GM19025 (cell line): ENCODE measurements around the gene TNNC2.
"Not testable (repeated sequence)": the region's sequence is repeated elsewhere in the genome, so short reads cannot be mapped to it uniquely, and the experiment has no call there.

Source experiments
- ATAC-seq: cut with Tn5 transposase; IDR thresholded peaks from one replicate; pipeline ENCODE4 v1.9.1; 2021; ENCODE audit warnings: mild to moderate bottlenecking, low read depth, moderate library complexity; ENCODE audit not compliant: unreplicated experiment

TNNC2 gene

GRCh38 chr20:45827030-45827652, at the start of gene TNNC2:
Gene TNNC2, minus strand, starts transcription at chr20:45827312. Its CDS starts 64 bp downstream, at chr20:45827248.
- ATAC-seq, result no peak

- ATAC-seq, result no peak
These were observed 47.5 kb upstream of the TNNC2 start for GRCh38 chr20:45874576-45874975.

- not testable (repeated sequence) for ATAC-seq
These were observed 47.0 kb upstream of the TNNC2 start for GRCh38 chr20:45874104-45874481.

DNA sequence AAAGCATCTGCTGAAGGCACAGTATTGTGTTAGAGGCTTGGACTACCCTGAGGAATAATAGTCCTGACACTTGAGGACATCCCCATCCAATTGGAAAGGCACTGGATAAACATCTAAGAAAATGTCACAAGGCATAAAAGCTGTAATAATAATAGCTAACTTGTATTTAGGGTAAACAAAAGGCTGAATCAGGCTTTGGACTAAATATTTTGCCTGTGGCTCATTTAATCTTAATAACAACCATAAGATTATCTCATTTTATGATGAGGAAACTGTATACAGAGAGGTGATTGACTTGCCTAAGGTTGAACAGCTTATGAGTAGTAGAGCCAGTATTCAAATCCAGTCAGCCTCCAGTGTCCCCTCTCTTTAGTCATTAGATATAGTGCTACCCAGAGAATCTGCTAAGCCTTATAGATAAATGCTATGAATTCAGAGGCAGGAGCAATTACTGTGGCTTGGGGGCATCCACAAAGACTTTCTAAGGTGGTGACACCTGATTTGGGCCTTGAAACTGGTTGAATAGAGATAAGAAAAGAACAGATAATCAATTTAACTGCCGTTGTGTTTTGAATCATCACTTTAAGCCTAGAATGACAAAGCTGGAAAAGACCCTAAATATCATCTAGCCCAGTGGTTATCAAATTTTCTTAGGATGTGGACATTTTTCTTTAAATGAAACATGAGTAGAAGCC, 46.4 kb upstream of the TNNC2 start:
- no peak for ATAC-seq

DNA sequence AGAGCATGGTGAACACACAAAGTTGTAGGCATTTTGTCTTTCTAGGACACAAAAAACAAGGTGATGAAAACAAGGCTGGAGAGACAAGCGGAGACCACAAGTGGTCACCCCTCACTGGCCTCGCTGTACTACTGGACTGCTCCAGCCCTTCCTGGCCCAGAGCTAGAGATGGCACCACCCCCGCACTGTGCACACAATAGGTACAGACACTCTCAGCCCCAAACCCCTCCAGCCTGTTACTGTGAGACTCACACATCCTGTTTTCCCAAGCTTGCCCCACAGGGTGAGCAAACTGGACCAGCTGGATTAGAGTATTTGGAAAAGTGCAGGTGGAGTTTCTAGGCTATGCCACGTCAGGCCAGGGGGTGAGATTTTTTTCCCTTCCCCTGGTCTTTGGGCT, 45.5 kb upstream of the TNNC2 start:
- ATAC-seq, result no peak

DNA sequence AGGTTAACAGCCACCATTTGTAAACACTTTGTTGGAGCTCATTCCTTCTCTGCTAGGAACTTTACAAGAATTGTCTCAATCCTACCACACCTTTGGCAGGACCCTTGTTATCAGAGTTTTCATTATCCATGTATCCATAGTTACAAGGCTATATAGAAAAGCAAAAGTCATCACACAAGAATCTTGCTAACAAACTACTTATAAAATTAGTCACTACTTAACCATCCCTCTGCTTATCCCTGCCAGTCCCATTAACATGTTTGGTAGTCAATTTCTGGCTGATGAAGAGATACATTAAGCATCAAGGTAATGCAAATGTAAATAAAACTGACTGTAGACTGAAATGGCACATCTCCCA, 40.7 kb upstream of the TNNC2 start:
- no peak for ATAC-seq

DNA sequence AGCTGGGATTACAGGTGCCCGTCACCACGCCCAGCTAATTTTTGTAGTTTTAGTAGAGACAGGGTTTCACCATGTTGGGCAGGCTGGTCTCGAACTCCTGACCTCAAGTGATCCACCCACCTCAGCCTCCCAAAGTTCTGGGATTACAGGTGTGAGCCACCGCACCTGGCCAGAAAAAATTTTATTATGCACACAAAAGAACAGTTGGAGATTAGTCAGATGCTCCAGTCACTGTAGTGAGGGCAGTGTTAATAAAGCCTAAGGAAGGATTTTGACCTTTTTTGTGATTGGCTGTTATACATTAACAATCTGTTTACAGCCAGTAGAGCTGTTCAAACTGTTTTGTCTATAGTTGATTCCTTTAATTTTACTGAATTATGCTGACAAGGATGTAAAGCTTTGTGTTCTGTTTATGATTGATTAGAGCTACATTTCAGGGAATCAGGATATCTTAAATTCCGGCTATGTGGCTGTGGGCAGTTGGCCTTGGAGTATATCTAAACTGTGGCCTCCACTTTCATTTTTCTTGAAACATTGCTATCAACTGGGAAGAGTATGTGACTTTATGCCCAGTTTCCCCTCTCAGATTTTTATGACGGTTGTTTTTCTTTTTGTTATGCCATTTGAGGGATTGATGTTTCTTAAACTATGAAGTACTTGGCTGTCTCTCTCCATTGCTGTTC, 40.2 kb upstream of the TNNC2 start:
- ATAC-seq, result no peak

DNA sequence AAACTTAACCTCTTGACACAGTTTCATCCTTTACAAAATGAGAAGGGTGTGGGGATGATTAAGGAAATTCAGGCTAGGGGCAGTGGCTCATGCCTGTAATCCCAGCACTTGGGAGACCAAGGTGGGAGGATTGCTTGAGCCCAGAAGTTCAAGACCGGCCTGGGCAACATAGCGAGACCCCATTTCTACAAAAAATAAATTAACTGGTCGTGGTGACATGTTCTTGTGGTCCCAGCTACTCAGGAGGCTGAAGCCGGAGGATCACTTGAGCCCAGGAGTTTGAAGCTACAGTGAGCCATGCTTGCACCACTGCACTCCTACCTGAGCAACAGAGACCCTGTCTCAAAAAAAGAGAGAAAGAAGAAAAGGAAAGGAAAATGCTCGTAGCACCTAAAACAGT, 39.3 kb upstream of the TNNC2 start:
- no peak for ATAC-seq

DNA sequence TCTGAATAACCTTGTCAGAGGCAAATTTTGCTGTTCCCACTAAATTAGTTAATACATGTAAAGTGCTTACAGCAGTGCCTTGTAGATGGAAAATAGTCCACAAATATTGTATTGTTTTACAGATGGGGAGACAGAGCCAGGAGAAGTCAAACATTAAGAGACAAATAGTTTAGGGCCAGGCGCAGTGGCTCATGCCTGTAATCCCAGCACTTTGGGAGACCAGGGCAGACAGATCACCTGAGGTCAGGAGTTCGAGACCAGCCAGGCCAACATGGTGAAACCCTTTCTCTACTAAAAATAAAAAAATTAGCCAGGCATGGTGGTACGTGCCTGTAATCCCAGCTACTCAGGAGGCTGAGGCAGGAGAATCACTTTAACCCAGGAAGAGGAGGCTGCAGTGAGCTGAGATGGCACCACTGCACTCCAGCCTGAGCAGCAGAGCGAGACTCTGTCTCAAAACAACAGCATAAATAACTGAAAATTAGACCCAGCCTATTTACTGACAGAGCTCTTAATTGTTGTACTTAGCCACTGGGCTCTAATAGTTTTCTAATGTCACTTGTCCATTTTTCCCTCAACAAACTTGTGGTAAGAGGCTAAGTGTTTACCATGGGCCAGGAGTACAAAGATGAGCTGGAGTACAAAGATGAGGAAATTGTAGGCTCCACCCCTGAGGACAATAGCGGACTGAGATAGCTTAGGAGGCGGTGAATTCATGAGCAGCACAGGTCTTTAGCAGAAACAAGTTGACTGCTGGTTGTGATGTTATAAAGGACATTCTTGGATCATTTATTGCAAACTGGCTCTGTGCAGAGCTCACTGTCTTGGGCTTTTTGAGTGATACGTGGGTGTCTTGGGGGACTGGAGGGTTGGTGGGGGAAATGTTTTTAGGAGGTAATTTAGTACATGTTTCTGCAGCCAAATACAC, 36.7 kb upstream of the TNNC2 start:
- ATAC-seq, result no peak

- ATAC-seq, result no peak
These were observed 34.3 kb upstream of the TNNC2 start for GRCh38 chr20:45861221-45862075.

DNA sequence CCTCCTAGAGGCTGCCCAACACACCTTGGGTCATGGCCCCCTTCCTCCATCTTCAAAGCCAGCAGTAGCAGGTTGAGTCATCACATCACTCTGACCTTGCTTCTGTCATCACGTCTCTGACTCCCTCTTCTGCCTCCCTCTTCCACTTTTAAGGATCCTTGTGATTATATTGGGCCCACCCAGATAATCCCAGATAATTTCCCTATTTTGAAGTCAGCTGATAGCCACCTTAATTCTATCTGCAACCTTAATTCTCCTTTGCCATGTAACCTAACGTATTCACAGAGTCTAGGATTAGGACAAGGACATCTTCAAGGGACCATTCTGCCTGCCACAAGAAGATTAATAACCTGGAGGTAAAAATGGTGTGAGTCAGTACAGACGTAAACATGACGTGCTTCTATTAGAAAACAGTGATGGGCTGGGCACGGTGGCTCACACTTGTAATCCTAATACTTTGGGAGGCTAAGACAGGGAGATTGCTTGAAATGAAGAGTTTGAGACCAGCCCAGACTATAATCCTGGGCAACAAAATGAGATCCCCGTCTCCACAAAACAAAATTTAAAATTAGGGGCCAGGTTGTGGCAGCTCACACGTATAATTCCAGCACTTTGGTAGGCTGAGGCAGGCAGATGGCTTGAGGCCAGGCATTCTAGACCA, 33.6 kb upstream of the TNNC2 start:
- no peak for ATAC-seq

DNA sequence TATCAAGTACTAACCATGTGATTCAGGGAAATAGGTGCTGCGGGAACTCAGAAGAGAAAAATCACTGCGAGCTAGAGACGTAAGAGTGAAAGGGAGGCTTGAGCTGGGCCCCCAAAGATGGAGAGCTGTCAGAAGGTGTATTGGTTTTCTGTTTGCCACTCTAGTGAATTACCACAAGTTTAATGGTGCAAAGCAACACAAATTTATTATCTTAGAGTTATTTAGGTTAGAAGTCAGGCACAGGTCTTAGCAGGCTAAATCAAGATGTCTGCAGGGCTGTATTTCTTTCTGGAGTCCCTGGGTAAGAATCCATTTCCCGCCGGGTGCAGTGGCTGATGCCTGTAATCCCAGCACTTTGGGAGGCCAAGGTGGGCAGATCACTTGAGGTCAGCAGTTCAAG, 32.8 kb upstream of the TNNC2 start:
- ATAC-seq, result no peak

GRCh38 chr20:45857882-45858216, 30.7 kb upstream of the TNNC2 start:
- ATAC-seq, result peak; percentile 7

- ATAC-seq, result peak; percentile 98
These were observed 30.2 kb upstream of the TNNC2 start, which contains the start of the genes ACOT8 and ZSWIM3 for GRCh38 chr20:45857114-45857881. Gene ACOT8, minus strand, starts transcription at chr20:45857392. Its CDS starts 77 bp downstream, at chr20:45857315. Gene ZSWIM3, plus strand, starts transcription at chr20:45857614. Its CDS starts 212 bp downstream, at chr20:45857826.

DNA sequence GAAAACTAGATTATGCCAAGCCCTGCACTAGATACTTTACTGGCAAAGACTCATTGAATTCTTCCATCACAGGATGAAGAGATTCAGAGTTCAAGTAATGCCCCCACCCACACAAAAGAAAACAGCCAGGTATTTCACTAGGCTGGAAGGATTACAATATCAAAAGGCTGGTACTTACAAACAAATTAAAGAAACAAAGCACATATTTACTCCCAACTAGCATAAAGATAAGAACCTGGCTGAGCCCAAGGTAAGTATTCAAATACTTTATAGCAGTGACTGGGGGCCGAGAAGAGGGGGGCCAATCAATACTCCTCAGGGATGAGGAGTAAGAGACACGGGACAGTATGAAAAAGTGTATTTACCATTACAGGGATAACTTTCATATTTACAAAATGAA, 26.4 kb upstream of the TNNC2 start:
- ATAC-seq, result no peak

- no peak for ATAC-seq
These were observed 25.2 kb upstream of the TNNC2 start for GRCh38 chr20:45852326-45852725.

DNA sequence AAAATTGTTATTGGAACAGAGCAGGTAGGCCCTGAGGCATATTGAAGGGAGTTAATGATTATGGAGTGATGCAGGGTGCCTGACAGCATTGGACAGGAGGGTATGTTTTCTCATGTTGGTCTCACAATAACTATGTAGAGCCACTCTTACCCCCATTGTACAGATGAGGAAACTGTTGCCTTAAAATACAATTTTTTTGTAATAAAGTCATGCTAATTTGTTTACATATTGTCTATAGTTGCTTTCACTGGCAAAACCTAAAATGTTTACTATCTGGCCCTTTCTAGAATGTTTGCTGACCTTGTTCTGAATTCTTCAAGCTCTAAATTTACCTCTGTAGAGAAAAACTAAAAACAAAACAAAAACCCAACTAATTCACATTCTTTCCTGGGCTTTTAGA, 24.4 kb upstream of the TNNC2 start:
- no peak for ATAC-seq

GRCh38 chr20:45850926-45851325, 23.8 kb upstream of the TNNC2 start:
- ATAC-seq, result no peak

GRCh38 chr20:45850238-45850637, 23.1 kb upstream of the TNNC2 start:
- no peak for ATAC-seq
